Right lobe of liver (tissue), 6 donors: ENCODE results near the gene GLTP. TPM values are rescaled to one million over a fixed set of nuclear protein-coding genes. Genes with fewer than 3 reads are reported as not detected.

Source experiments
- ATAC-seq, 4 donors: fragments of 200-7000 bp; cut with Tn5 transposase; one replicate each; pipeline ENCODE4 v1.9.1; 2020; ENCODE audit warnings: mild to moderate bottlenecking in 4 of 4, moderate library complexity in 4 of 4
- DNase-seq, 3 donors: peaks; one replicate each; pipeline ENCODE4 v3.0.0-alpha.2; 2020
- H3K27ac ChIP-seq, 3 donors: fragments of 200-600 bp; one replicate each; pipeline ENCODE4 v1.8.0; 2022
- H3K27me3 ChIP-seq, 2 donors: fragments of 200-600 bp; one replicate each; pipeline ENCODE4 v1.8.0; 2022
- H3K36me3 ChIP-seq, 4 donors: fragments of 200-600 bp; sonication (generic) in 1 of 4; one replicate each; pipeline versions ENCODE4 v1.5.1 to v1.8.0; 2017 to 2022; ENCODE audit warnings: control low read depth in 1 of 4
- H3K4me1 ChIP-seq, 4 donors: fragments of 200-600 bp; sonication (generic) in 1 of 4; one replicate each; pipeline versions ENCODE4 v1.5.1 to v1.8.0; 2017 to 2022; ENCODE audit warnings: control low read depth in 1 of 4
- H3K4me3 ChIP-seq, 3 donors: fragments of 200-600 bp; one replicate each; pipeline ENCODE4 v1.8.0; 2022
- H3K9me3 ChIP-seq, 4 donors: fragments of 200-600 bp; sonication (generic) in 1 of 4; one replicate each; pipeline versions ENCODE4 v1.5.1 to v1.8.0; 2017 to 2022; ENCODE audit warnings: control low read depth in 1 of 4
- POLR2A ChIP-seq: fragments of 450-650 bp; IDR thresholded peaks from one replicate; pipeline ENCODE4 v1.6.1; 2017; ENCODE audit warnings: antibody characterized with exemption, mild to moderate bottlenecking
- WGBS: methylation state at CpG from one replicate; pipeline ENCODE4 v1.1.6; 2018; ENCODE audit warnings: low coverage, low lambda C conversion rate; ENCODE audit not compliant: insufficient coverage; ENCODE audit errors: missing lambda C conversion rate; 5-methylcytosine and 5-hydroxymethylcytosine counted together
- intact Hi-C, 2 donors: fragments of 100-400 bp; cut with DNase I; formaldehyde crosslinking; loops; one replicate each; pipeline versions ENCODE4 v1.11.2 to v1.14.1; 2022
- total RNA-seq, 6 experiments: library from RNA; depleted of rRNA in 2 of 6; stranded (reverse); fragments of >200 nt in 2 of 6; fragmentation: NEBNext Ultra II Directional in 3 of 6; extraction: Animal tissue kit (Norgen Biotek cat#: 25700) in 3 of 6; gene quantifications; one replicate each; pipeline versions ENCODE4 v1.1.0 to v1.2.4, GENCODE V29; 2016 to 2023
- TF ChIP-seq, protein P1 (sequence below), 4 donors: fragments of 200-600 bp in 3 of 4; fragments of 450-650 bp in 1 of 4; IDR thresholded peaks; one replicate each; pipeline versions ENCODE4 v1.5.1 to v1.8.0; 2016 to 2022; ENCODE audit warnings: antibody characterized with exemption in 4 of 4, mild to moderate bottlenecking in 2 of 4
- donor health status: DM: no; HTN: yes; CAD: no.
- donor health status: DM: no; HTN: no; CAD: no.
- donor health status: DM: no; HTN: no; CAD: no.
- donor health status: DM: no; HTN: yes; CAD: no.
- donor health status: DM: no; HTN: yes; CAD: no.

GLTP gene
- total RNA-seq, 6 experiments from 2014 or later, result 9.8 to 20.8 (median 13.6) TPM

DNA sequence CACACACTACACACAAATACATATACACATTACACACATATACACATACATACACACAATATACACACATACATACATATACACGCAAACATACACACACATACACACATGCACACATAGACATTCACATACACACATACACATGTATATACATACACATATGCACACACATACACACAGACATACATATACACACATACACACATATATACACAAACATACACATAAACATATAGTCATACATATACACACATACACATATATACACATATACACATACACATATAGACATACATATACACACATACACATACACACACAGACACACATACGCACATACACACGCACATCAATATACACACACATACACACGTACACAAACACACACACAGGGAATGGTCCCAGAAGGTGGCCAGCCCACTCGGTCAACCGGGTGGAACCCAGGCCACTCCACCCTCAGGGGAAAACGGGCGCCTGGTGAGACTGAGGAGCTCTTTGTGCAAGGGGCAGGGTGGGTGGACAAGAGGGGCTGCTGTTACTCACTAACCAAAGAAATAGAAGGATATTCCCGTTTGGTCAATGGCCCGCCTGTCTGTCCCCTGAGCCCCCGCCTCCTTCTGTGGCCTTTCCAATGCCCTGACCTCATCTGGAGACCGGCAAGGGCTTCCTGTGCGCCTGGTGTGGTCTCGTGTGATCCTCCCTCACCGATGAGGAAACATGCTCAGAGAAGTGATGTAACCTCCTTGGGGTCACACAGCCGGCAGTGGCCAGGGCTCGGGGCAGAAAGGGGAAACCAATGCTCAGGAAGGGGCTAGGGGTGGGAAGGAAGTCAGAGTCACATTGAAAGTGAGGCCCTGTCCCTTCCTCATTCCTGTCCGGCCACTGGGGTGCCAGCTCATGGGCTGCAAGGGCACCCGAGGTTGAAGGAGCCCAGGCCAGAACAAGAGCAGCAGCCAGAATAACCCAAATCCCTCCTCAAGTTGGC is 52.5 kb downstream of the GLTP start:
- peak; percentile 26 to 48 (median 44) for ATAC-seq
- H3K4me1 ChIP-seq, result peaks cover 0 to 54% (median 16%) of the 10 kb centered on the region in 4 donors
- no peak for TF ChIP-seq POLR2A
- TF ChIP-seq, protein P1, sequence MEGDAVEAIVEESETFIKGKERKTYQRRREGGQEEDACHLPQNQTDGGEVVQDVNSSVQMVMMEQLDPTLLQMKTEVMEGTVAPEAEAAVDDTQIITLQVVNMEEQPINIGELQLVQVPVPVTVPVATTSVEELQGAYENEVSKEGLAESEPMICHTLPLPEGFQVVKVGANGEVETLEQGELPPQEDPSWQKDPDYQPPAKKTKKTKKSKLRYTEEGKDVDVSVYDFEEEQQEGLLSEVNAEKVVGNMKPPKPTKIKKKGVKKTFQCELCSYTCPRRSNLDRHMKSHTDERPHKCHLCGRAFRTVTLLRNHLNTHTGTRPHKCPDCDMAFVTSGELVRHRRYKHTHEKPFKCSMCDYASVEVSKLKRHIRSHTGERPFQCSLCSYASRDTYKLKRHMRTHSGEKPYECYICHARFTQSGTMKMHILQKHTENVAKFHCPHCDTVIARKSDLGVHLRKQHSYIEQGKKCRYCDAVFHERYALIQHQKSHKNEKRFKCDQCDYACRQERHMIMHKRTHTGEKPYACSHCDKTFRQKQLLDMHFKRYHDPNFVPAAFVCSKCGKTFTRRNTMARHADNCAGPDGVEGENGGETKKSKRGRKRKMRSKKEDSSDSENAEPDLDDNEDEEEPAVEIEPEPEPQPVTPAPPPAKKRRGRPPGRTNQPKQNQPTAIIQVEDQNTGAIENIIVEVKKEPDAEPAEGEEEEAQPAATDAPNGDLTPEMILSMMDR (IDR thresholded peaks at IDR 0.05), result no peak
- H3K27ac ChIP-seq, result peak overlapping the region; percentile 21 to 75 (median 66)
- 49% methylated on average over 7 of the region's 19 CpGs for WGBS
- H3K9me3 ChIP-seq, result no peaks in the 10 kb centered on the region
- no peak overlapping the region for H3K4me3 ChIP-seq
- no peaks in the 10 kb centered on the region for H3K36me3 ChIP-seq
- DNase-seq, result peak; percentile 67 to 79 (median 68)
- H3K27me3 ChIP-seq, result no peaks in the 10 kb centered on the region
- intact Hi-C loops, result no loop called here

DNA sequence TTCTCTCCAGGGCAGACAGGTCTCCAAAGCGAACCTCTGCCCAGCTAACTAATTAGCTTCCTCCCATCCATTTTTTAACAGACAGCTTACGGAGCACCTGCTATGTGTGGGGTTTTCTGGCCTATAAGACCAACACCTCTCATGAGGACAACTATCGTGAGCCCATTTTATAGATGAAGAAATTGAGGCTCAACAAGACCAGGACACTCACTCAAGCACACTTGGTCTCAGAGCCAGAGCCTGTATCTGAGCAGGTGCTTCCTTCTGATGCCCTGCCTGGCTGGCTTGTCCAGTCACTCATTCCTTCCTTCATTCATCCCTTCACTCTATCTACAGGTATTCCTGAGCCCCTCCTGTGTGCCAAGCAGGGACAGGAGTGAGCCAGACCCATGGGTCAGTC is 53.3 kb downstream of the GLTP start:
- TF ChIP-seq, protein P1 (IDR thresholded peaks at IDR 0.05), result no peak
- no peak for TF ChIP-seq POLR2A
- no peaks in the 10 kb centered on the region for H3K9me3 ChIP-seq
- intact Hi-C loops, result no loop called here
- no peaks in the 10 kb centered on the region for H3K27me3 ChIP-seq
- no peak overlapping the region for H3K4me3 ChIP-seq
- peaks cover 0 to 52% (median 17%) of the 10 kb centered on the region in 4 donors for H3K4me1 ChIP-seq
- ATAC-seq, result no peak
- WGBS, result 67% methylated on average over 2 of the region's 3 CpGs
- DNase-seq, result no peak
- no peak overlapping the region for H3K27ac ChIP-seq
- no peaks in the 10 kb centered on the region for H3K36me3 ChIP-seq

DNA sequence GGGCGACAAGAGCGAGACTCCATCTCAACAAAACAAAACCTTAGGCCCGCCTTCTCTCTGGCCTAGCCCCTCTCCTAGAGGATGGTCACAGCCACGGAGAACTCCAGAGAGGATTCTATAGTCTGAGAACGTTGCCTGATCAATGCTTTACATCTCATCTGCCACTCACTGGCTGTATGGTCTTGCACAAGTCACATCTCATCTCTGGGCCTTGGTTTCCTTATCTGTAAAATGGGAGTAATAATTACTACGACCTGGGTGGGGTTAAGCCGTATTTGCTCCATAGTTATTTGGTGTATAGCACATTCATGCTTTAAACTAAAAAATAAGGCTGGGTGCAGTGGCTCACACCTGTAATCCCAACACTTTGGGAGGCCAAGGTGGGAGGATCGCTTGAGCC is 55.6 kb downstream of the GLTP start:
- DNase-seq (no peak), ATAC-seq (no peak)
- Histone ChIP-seq H3K27me3 (no peaks in the 10 kb centered on the region), H3K4me3 (no peak overlapping the region), H3K4me1 (peaks cover 0 to 30% (median 8%) of the 10 kb centered on the region in 4 donors), H3K9me3 (no peaks in the 10 kb centered on the region), H3K27ac (no peak overlapping the region), H3K36me3 (no peaks in the 10 kb centered on the region)
- no peak for TF ChIP-seq POLR2A
- TF ChIP-seq, protein P1 (IDR thresholded peaks at IDR 0.05), result no peak
- 97% methylated on average over 3 of the region's 8 CpGs for WGBS
- intact Hi-C loops, result no loop called here

DNA sequence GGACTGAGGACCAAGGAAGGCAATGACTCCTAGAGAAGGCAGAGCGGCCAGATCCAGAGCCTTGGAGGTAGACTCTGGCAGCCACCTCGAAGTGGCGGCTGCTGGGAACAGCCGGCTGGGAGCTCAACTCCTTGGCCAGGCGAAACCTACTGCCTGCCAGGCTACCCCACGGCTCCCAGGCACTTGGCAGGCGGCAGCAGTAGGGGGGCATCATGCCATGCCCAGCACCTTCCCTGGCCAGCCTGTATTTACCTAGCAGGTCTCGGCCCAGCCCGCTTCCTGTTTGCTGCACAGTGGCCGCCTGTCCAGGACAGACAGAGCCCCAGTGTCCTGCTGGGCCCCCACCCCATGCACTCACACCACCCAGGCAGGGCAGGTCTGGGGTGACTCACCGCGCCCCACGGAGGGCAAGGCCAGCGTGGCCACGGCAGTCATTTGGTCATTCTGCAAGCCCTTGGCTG is 57.4 kb downstream of the GLTP start:
- H3K4me3 ChIP-seq, result no peak overlapping the region
- TF ChIP-seq POLR2A, result no peak
- TF ChIP-seq, protein P1 (IDR thresholded peaks at IDR 0.05), result no peak
- no peaks in the 10 kb centered on the region for H3K27me3 ChIP-seq
- DNase-seq, result peak; percentile 76 to 85 (median 83)
- H3K4me1 ChIP-seq, result peaks cover 0 to 19% (median 8%) of the 10 kb centered on the region in 4 donors
- intact Hi-C loops, result no loop called here
- H3K27ac ChIP-seq, result peak overlapping the region in 1 of 3 donors; percentile 51
- no peaks in the 10 kb centered on the region for H3K9me3 ChIP-seq
- peak; percentile 72 to 88 (median 82) for ATAC-seq
- no peaks in the 10 kb centered on the region for H3K36me3 ChIP-seq
- WGBS, result 34% methylated on average over 6 of the region's 15 CpGs
